Keratinocyte (primary cell): ENCODE data around the gene SSH2. TPM values are rescaled to one million over a fixed set of nuclear protein-coding genes. Genes with fewer than 3 reads are reported as not detected.

Source experiments
- DNase-seq: peaks from one replicate; pipeline ENCODE4 v3.0.0-alpha.2; 2011; ENCODE audit warnings: low read depth, missing footprints, low spot score
- FAIRE-seq: peaks from 2 replicates; lab custom pipeline; 2011; peaks lifted over from hg19 to GRCh38; lab: Jason Lieb, UNC
- H2AFZ ChIP-seq: 2 replicates; pipeline ENCODE4 v1.6.0; 2012; ENCODE audit warnings: low read length, control low read depth, inconsistent platforms; ENCODE audit not compliant: control insufficient read depth
- H3K27ac ChIP-seq: 2 replicates; pipeline ENCODE4 v1.5.1; 2011; ENCODE audit warnings: low read length; ENCODE audit not compliant: control insufficient read depth, insufficient read depth
- H3K27me3 ChIP-seq: 3 replicates; pipeline ENCODE4 v1.6.0; 2011; ENCODE audit warnings: low read length; ENCODE audit not compliant: control insufficient read depth, insufficient read depth; ENCODE audit errors: extremely low read depth
- H3K36me3 ChIP-seq, 2 experiments: 2 replicates in 1 of 2; 3 replicates in 1 of 2; pipeline ENCODE4 v1.5.1; 2011; ENCODE audit warnings: low read length in 2 of 2, mild to moderate bottlenecking in 1 of 2; ENCODE audit not compliant: control insufficient read depth in 2 of 2, insufficient read depth in 2 of 2; ENCODE audit errors: extremely low read depth in 1 of 2
- H3K4me1 ChIP-seq: 3 replicates; pipeline ENCODE4 v1.5.1; 2011; ENCODE audit warnings: low read length; ENCODE audit not compliant: control insufficient read depth, insufficient read depth; ENCODE audit errors: extremely low read depth
- H3K4me2 ChIP-seq: 3 replicates; pipeline ENCODE4 v1.6.0; 2011; ENCODE audit warnings: low read depth, low read length; ENCODE audit not compliant: control insufficient read depth, insufficient read depth; ENCODE audit errors: extremely low read depth
- H3K4me3 ChIP-seq, 3 experiments: fragments of 200-600 bp in 1 of 3; sonication (generic) in 1 of 3; 2 replicates in 2 of 3; 3 replicates in 1 of 3; pipeline ENCODE4 v1.5.1; 2011 to 2016; ENCODE audit warnings: low read length in 3 of 3, mild to moderate bottlenecking in 3 of 3, control low read depth in 2 of 3, inconsistent platforms in 1 of 3, low read depth in 1 of 3, mixed read lengths in 1 of 3, mixed run types in 1 of 3, moderate library complexity in 1 of 3; ENCODE audit not compliant: control insufficient read depth in 2 of 3, insufficient read depth in 2 of 3; ENCODE audit errors: extremely low read depth in 1 of 3
- H3K79me2 ChIP-seq: 2 replicates; pipeline ENCODE4 v1.6.0; 2012; ENCODE audit warnings: low read length; ENCODE audit not compliant: control insufficient read depth, insufficient read depth
- H3K9ac ChIP-seq: 3 replicates; pipeline ENCODE4 v1.6.0; 2011; ENCODE audit warnings: low read length; ENCODE audit not compliant: control insufficient read depth, insufficient read depth; ENCODE audit errors: extremely low read depth
- H3K9me1 ChIP-seq: 3 replicates; pipeline ENCODE4 v1.6.0; 2011; ENCODE audit warnings: low read length; ENCODE audit not compliant: control insufficient read depth, insufficient read depth; ENCODE audit errors: extremely low read depth
- H3K9me3 ChIP-seq: 2 replicates; pipeline ENCODE4 v1.5.1; 2012; ENCODE audit warnings: low read depth, low read length; ENCODE audit not compliant: control insufficient read depth
- H4K20me1 ChIP-seq: 3 replicates; pipeline ENCODE4 v1.6.0; 2011; ENCODE audit warnings: low read length; ENCODE audit not compliant: control insufficient read depth, insufficient read depth; ENCODE audit errors: extremely low read depth
- CTCF ChIP-seq, 3 experiments: IDR thresholded peaks in 1 of 3; conservative IDR thresholded peaks in 1 of 3; optimal IDR thresholded peaks in 1 of 3; 2 replicates in 2 of 3; 3 replicates in 1 of 3; pipeline versions ENCODE3 to v1.5.1; 2011; ENCODE audit warnings: low read length in 3 of 3, mild to moderate bottlenecking in 3 of 3, moderate library complexity in 2 of 3, control low read depth in 1 of 3, inconsistent platforms in 1 of 3; ENCODE audit not compliant: insufficient read depth in 2 of 3; ENCODE audit errors: extremely low read depth in 1 of 3
- EZH2 ChIP-seq: IDR thresholded peaks from one replicate; pipeline ENCODE4 v1.6.1; 2012; ENCODE audit warnings: inconsistent platforms, mild to moderate bottlenecking, low read length, moderate library complexity
- dilution Hi-C: fragments of 300-500 bp; cut with MboI; formaldehyde crosslinking; loops from one replicate; pipeline ENCODE4 v1.7.0; 2020; ENCODE audit warnings: low sequenced_read_pairs; ENCODE audit not compliant: extremely low pct_ligation_motif_present
- polyA plus RNA-seq, 5 experiments: library from polyadenylated mRNA; depleted of rRNA in 3 of 5; stranded (reverse) in 3 of 5; stranded (forward) in 1 of 5; unstranded in 1 of 5; fragments of >200 nt; gene quantifications; 1 replicate in 1 of 5; 2 replicates in 3 of 5; 3 replicates in 1 of 5; pipeline versions ENCODE4 v1.2.1 to v1.2.3, GENCODE V29; 2011 to 2012; ENCODE audit warnings: missing spikeins in 2 of 5, low read depth in 1 of 5, low replicate concordance in 1 of 5

Gene SSH2
- polyA plus RNA-seq, 1 donor (not counting 4 experiments of a cell fraction or from before 2014, with no cell fraction given), result 13.9 TPM

GRCh38 chr17:29693751-29694150, 236.3 kb downstream of the SSH2 start:
- no peaks in the 10 kb centered on the region for H3K79me2 ChIP-seq
- FAIRE-seq (no peak), DNase-seq (no peak)
- no peak overlapping the region for H2AFZ ChIP-seq
- H3K9ac ChIP-seq, result no peak overlapping the region
- H3K9me1 ChIP-seq, result no peaks in the 10 kb centered on the region
- dilution Hi-C loops, result no loop called here
- no peak overlapping the region for H3K27ac ChIP-seq
- H3K4me1 ChIP-seq, result peaks cover 7% of the 10 kb centered on the region
- no peaks in the 10 kb centered on the region for H3K27me3 ChIP-seq
- no peaks in the 10 kb centered on the region for H4K20me1 ChIP-seq
- H3K4me3 ChIP-seq, result no peak overlapping the region
- H3K36me3 ChIP-seq, result no peaks in the 10 kb centered on the region
- H3K9me3 ChIP-seq, result no peaks in the 10 kb centered on the region
- H3K4me2 ChIP-seq, result no peak overlapping the region
- TF ChIP-seq EZH2 (no peak), CTCF (optimal IDR thresholded peaks at IDR 0.05 in 1 of 3, IDR thresholded peaks at IDR 0.05 in 1 of 3, conservative IDR thresholded peaks at IDR 0.05 in 1 of 3; ENCODE audit: extremely low read depth in 1 of 3, insufficient read depth in 2 of 3, low read length in 3 of 3) (no peak)

- Histone ChIP-seq H3K9me1 (no peaks in the 10 kb centered on the region), H3K27me3 (no peaks in the 10 kb centered on the region), H3K4me3 (no peak overlapping the region), H3K9me3 (no peaks in the 10 kb centered on the region), H4K20me1 (no peaks in the 10 kb centered on the region), H2AFZ (no peak overlapping the region), H3K4me2 (no peak overlapping the region), H3K27ac (no peak overlapping the region), H3K36me3 (peaks cover 0 to 4% of the 10 kb centered on the region in 2 experiments), H3K79me2 (no peaks in the 10 kb centered on the region), H3K9ac (no peak overlapping the region), H3K4me1 (peaks cover 15% of the 10 kb centered on the region)
- FAIRE-seq (no peak), DNase-seq (no peak)
- TF ChIP-seq CTCF (optimal IDR thresholded peaks at IDR 0.05 in 1 of 3, IDR thresholded peaks at IDR 0.05 in 1 of 3, conservative IDR thresholded peaks at IDR 0.05 in 1 of 3; ENCODE audit: extremely low read depth in 1 of 3, insufficient read depth in 2 of 3, low read length in 3 of 3), result no peak
- no peak for TF ChIP-seq EZH2
- dilution Hi-C loops, result no loop called here
These were observed 242.4 kb downstream of the SSH2 start for GRCh38 chr17:29687596-29687995.
